HL-60/S4 (cell line): ENCODE measurements around the gene ODF2L.
"Not testable (repeated sequence)": the region's sequence is repeated elsewhere in the genome, so short reads cannot be mapped to it uniquely, and the experiment has no call there.

Experiments used
- in situ Hi-C: fragments of 300-500 bp; cut with MboI; formaldehyde crosslinking; loops from 2 replicates; pipeline ENCODE4 v1.14.3; 2022; ENCODE audit warnings: low sequenced_read_pairs

The ODF2L gene

DNA sequence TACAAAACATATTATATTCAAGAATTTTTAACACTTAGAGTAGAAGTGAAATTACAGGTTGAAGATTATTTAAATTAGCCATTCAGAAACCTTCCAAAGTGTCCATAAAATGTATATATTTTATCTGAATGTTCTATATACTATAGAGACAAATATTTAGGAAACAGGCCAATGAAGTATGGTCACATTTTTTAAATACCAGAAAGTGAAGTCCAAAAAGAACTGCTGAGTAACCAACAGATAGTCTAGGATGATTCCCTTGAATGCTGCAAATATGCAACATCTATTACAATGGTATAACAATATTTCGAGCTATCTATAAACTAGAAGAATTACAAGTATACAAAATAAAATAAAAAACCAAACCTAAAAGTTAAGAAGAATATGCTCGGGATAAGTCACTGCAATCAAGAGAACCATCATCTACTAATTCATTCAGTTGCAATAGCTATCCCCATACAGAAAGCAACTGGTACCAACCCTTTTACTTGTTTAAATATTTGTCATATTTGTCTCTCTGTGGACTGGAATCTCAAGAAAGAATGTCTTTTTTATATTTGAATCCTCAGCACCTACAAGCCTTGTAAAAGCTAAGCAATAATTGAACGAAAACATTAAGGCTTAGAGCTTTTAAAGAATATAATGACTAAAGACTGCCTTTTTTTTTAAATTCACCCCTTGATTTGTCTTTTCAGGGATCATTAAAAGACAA is 8.1 kb downstream of the ODF2L start:
- in situ Hi-C loops: no loop called here

DNA sequence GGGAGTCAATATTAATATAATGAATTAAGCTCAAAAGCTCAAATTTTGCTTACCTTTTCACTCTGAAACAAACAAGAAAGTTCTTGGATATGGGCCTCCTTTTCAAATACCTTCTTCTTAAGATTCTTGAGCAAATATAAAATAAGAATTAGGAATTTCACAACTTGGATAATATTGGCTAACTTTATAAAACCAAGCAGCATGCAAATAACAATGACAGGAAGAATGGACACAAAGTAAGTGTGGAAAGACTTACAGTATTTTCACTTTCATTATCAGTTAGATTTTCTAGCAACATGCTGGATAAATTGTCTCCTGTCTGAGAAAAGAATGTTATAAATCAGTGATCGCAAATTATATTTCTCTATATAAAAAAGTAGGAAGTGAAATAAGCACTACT is 13.2 kb downstream of the ODF2L start:
- in situ Hi-C loops: no loop called here

DNA sequence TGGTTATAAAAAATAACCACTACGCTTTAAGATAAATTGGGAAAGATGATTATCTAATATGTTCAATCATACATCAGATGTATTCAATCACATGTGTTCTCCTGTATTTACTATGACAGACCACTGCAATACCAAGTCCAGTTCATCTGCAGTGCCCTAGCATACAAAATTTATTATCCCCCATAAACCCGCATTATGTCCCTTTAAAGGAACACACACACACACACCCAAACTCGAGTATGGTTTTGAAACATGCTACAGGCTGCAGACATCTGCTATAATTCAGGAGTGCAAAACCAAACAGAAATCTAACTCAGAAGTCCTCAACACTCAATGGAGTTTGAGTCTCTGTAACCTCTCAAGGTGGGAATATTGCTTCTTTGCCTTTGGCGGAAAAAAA is 14.9 kb downstream of the ODF2L start:
- in situ Hi-C loops: no loop called here

DNA sequence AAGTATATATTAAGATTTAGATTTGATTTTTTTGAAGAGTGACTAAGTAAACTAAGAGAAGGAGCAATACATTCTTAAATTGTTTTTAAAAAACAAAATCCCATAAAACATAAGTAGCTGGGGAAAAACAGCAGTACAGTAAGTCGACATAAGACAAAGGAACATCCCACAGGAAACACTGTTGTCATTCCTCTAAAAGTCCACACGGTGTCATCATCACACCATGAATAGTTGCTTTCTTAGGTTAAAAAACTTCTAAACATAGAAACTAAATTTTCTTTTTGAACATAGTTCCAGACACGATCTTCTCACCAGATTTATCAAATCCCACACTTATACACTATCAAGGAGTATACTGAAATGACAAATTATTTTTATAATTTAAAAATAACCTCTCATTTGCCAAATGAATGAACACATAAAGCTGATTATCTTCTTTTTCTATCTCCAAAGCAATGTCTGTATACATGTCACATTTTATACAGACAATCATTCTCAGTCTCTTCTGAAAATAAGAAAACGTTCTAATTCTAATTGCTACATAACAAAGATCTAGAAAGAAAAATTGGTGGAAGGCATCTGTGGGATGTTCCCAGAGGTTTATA is 15.8 kb downstream of the ODF2L start:
- in situ Hi-C loops: no loop called here

DNA sequence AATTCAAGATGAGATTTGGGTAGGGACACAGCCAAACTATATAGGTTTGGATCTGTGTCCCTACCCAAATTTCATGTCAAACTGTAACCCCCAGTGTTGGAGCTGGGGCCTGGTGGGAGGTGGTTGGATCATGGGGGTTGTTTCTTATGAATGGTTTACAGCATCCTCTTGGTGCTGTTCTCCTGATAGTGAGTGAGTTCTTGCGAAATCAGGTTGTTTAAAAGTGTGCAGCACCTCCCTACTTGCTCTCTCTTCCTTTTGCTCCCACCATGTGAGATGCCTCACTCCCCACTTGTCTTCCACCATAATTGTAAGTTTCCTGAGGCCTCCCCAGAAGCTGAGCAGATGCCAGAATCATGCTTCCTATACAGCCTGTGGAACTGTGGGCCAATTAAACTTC is 17.3 kb downstream of the ODF2L start:
- in situ Hi-C loops: no loop called here

DNA sequence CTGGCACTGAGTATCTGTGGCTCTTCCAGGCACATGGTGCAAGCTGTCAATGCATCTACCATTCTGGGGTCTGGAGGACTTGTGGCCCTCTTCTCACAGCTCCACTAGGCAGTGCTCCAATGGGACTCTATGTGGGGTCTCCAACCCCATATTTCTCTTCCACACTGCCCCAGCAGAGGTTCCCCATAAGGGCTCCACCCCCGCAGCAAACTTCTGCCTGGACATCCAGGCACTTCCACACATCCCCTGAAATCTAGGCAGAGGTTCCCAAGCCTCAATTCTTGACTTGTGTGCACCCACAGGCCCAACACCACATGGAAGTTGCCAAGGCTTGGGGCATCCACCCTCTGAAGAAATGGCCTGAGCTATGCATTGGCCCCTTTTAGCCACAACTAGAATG is 18.8 kb downstream of the ODF2L start:
- in situ Hi-C loops: no loop called here

DNA sequence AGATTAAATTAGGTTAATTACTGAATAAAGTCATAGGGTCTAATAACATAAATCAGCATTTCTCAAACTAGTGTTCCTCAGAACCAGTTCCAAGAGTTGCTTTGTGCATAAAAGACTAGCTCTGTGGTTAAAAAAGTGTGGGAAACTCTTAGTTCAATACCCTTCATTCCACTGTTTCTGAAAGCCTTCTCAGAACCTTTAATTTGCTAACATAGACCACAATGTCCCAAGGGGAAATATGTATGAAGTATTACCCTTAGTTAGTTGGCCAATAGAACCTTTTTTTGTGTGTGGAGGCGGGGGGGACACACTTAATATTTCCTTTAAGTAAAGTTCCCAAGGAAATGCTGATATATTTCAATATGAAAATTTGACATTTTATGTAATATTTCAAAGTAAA is 20.4 kb downstream of the ODF2L start:
- in situ Hi-C loops: no loop called here

DNA sequence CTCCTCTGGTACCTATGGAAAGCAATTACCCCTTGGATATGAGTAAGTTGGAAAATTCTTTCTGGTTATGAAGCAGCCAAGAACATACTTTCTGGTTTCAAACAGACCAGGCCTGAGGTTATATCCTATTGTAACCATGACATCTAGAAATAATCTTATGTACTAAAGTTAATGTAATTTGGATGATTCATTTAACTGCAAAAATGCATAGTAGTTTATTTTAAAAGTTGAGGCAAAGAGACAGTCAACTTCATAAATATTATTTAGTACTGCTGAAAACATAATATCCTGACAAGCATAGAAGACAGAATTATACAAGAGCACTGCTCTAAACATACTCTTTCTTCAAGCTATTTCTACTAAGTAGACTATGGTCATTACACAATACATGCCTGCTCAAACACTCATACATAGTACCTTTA is 25.5 kb downstream of the ODF2L start:
- in situ Hi-C loops: no loop called here

DNA sequence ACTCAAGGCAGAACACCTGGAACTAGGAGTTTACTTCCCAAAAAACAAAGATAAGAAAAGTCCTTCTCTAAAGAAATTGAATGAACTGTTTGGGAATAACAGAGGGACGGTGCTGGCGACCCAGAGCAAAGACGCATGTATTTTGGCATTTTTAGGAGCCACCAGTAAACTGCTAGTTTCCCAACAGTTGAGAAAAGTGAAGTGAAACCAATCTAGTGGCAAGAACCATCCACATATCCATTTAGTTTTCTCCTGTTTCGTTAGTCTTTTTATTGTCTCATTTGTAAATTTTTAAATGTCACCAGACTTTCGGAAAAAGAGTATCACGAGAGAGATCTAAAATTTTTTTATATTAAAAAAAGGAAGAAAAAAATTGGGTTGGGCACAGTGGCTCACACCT is 30.2 kb downstream of the ODF2L start:
- in situ Hi-C loops: no loop called here

DNA sequence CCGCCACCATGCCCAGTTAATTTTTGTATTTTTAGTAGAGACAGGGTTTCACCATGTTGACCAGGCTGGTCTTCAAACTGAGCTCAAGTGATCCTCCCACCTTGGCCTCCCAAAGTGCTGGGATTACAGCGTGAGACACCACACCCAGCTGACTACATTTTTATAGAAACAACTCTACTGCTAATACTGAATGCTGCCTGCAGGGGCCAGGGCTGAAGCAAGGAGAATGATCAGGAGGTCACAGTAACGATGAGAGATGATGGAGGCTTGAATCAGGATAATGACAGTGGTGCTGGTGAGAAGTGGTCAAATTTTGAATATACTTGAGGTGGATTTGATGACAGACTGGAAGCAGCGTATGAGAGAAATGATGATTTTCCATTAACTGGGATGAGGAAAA is 33.3 kb downstream of the ODF2L start:
- in situ Hi-C loops: no loop called here

DNA sequence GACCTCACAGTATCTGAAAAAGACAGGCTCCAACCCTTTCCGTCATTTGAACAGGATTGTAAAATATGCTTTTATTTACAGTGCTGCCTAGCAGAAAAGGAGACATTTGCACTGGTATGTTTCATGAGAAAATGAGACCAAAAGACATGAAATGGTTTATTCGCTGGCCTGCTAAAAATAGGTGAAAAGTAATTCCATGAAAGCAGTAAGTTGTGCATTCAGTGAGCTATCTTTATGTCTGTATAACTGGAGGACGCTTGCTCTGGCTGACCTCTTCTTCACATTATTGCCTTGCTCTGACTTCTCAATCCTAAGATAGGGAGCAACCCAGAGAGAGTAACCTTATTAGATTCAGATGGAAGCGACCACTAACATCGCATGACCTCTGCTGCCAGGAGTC is 38.3 kb downstream of the ODF2L start:
- in situ Hi-C loops: no loop called here

DNA sequence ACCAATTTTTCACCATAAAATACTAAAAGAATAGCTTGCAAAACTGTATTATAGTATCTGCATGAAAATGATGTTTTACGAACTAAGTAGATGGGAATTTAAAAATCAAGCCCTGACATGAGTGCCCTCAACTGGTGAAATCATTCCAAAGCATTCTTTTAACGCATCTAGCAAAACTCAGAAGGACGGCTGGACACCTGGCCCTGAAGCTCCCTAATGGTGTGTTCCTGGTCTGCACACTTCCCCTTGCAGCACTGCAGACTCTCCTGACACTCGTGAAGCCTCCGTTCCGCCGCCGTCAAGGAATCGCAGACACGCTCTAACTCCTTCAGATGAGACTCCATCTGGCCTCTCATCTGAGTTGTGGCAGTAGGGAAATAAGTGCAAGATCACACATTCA is 39.9 kb downstream of the ODF2L start:
- in situ Hi-C loops: no loop called here

DNA sequence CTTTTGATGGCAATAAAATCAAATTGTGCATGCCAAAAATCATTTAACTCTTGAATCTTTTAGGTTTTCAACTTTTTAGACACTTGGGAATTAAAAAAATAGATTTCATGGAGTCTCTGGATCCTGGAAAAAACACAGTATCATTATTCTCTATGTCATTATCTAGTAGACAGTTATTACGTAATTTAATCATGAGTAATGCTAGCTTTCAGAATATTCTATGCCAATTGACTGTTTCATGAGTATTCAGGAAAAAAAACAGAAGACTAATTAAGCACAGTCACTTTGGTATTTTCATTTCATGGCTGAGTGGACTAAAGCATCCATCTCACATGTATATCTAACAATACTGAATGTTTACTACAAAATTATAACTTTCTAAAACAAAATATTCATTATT is 44.0 kb downstream of the ODF2L start:
- in situ Hi-C loops: no loop called here

DNA sequence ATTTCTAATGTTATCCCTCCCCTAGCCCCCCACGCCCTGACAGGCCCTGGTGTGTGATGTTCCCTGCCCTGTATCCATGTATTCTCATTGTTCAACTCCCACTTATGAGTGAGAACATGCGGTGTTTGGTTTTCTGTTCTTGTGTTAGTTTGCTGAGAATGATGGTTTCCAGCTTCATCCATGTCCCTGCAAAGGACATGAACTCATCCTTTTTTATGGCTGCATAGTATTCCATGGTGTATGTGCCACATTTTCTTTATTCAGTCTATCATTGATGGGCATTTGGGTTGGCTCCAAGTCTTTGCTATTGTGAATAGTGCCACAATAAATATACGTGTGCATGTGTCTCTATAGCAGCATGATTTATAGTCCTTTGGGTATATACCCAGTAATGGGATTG is 45.9 kb downstream of the ODF2L start:
- in situ Hi-C loops: not testable (repeated sequence)

DNA sequence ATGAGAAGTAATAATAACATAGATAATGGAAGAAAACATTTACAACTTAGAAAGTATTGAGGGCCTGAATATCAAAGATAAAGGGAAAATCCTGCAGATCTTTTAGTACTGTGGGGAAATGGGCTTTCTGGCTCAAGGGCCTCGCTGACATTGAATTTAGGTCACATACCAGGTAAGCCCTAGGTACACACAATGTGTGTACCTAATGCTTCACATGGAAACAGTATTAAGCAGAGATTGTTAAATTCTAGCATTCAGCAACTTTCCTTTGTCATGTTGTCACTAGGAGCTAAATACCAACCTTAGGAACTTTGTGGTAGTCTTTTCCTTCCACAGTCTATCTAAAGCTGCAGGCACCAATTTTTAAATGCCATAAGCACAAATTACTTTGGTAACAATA is 49.7 kb downstream of the ODF2L start:
- in situ Hi-C loops: no loop called here

DNA sequence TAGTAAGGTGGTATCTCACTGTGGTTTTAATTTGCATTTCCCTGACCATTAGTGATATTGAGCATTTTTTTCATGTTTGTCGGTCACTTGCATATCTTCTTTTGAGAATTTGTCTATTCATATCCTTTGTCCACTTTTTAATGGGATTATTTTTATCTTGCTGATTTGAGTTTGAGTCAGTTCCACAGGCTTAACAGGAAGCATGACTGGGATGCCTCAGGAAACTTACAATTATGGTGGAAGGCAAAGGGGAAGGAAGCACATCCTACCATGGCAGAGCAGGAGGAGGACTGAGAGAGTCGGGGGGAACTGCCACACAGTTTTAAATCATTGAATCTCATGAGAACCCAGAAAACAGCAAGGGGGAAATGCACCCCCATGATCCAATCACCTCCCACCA is 51.1 kb downstream of the ODF2L start:
- in situ Hi-C loops: no loop called here

DNA sequence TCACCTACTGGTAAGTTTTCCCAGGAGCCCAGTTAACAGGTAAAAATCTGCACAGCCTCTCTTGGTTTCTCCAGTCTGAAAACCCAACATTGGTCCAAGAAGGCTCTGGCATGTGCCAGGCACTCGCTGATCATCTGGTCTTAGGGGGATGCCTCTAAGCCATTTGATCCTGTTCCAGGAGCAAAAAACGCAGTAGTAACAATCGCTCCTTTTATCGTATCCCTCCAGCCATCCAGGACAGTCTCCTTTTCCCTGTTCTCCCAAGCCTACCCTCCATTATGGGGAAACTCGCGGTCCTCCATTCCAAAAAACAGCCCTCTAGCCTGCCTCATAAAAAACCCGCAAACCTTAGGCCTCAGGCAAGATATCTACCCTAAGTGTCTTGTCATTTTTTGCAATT is 56.2 kb downstream of the ODF2L start:
- in situ Hi-C loops: no loop called here

DNA sequence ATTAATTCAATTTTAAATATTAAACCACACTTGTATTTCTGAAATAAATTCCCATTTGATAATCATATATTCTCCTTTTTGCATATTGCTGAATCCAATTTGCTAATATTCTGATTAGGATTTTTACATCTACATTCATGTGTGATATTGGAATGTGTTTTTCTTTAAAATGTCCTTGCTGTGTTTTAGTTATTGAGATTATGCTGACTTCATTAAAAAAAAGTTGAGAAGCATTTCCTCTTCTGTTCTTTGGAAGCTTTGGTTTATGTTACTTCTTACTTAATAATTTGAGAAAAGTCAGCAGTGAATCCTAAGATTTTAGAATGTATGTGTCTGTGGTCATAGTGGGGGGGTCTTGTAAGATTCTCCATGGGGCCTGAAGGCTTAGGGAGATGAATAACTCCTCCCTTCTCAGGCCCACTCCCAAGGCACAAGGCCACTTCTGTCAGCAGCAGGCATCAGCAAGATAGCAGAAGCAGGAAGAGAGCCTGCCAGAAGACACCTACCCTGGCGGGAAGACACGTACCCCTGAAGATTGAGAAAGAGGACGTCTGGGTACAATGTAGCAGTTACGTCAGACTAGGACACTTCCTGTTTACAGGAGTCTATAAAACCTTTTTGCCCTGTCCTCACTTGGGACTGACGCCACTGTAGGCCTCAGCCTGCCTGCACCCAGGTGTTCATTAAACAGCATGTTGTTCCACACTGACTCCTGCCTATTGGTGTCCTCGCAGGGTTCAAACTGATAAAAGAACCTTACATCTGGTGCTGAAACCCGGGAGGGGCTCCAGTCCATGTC is 56.9 kb downstream of the ODF2L start:
- in situ Hi-C loops: no loop called here

DNA sequence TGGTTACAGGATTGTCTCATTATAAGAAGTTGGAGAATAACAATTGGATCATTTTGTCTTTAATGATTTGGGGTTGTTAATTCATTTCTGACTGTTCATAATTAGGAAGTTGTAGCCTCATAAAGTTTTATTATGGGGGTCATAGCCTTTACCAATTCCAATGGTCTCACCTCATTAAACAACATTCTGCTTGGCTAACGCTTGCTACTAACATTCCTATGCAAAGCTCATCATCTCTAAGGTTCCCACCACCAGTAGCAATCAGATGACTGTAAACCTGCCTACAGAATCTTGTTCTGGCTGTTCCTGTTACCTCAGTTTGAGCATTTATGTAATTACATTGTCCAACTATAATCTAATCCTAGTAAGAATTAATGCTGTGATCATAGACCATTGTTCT is 60.2 kb downstream of the ODF2L start:
- in situ Hi-C loops: no loop called here

DNA sequence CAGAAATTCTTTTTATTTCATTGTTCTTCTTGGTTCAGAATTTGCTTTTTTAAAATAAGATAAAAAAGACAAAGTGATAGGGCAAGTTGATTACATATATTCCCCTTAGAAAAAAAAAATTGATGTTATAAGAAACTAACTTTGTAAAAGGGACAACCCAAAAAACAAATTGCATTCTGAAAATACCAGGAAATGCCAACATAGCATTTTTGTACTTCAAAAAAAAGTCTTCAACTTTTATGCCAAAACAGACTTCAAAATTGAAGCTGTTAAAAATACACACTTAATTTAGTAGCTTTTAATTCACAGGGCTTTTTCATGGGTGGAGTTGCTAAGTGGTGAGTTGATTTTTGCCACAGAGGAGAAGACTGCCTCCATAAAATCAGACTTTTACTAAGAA is 70.9 kb downstream of the ODF2L start:
- in situ Hi-C loops: no loop called here

DNA sequence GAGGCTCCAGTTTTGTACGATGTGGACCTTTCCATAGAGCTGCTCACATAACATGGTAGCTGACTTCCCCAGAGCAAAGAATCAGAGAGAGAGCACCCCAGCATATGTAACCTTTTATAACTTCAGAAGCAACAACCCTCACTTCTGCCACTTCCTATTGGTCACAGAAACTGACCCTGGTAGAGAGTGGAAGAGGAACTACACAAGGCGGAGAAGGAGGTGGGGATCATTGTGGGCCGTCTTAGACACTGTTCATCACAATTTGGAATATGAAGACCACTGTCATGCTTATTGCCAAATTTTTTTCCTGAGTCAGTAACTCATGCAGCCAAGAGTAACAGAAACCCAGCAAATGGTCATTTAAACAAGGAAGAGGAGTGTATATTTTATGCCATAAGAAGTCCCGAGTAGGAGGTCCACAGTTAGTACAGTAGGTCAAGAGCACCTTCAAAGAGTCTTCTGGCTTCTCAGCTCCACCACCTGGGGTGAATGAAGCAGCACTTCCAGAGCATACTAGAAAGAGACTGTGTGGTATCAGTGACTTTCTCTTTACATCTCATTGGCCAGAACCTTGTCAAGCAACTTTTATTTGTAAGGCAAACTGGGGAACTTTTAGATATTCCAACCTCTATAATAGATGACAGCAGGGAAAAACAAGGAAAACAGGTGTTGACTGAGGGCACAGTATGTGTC is 71.8 kb downstream of the ODF2L start:
- in situ Hi-C loops: no loop called here

DNA sequence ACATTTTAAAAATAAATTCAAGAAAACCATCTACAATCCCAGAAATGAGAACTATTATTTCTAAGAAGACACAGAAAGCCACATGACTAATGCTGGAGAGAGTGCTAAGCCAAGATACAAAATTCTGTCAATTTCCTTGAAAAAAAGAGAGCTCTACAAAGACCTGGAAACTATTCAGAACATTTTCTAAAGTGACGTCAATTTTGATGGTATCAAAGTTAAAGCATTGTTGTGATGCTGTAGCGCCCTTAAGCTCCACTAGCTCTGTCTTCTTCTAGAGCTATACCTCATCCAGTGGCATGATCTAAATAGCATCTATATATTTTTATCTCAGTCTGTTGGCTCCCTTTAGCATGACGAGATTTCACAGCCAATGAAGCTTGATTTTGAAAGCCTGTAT is 73.9 kb downstream of the ODF2L start:
- in situ Hi-C loops: no loop called here
